ENCODE results near the gene RAMACL.

Gene RAMACL

GRCh38 chr6:166561771-166562359 lies 24.6 kb downstream of the RAMACL start:
- Histone ChIP-seq H3K36me3 (ENCODE audit: insufficient read depth, low read length) (no peaks in the 10 kb centered on the region), H2AFZ (ENCODE audit: low read length) (no peak overlapping the region), H3K79me2 (ENCODE audit: insufficient read depth, low read length) (no peaks in the 10 kb centered on the region), H3K27ac (ENCODE audit: low read depth, low read length, poor library complexity, severe bottlenecking) (no peak overlapping the region), H3K9me2 (ENCODE audit: low read depth, low read length) (no peaks in the 10 kb centered on the region), H3F3A (ENCODE audit: insufficient read depth, low read length) (no peaks in the 10 kb centered on the region), H3K4me3 (ENCODE audit: low read depth, low read length, poor library complexity, severe bottlenecking) (no peak overlapping the region), H3K27me3 (ENCODE audit: insufficient read depth, low read length) (no peaks in the 10 kb centered on the region), H4K20me1 (ENCODE audit: insufficient read depth, low read length) (no peaks in the 10 kb centered on the region), H3K4me1 (ENCODE audit: insufficient read depth, low read length, severe bottlenecking) (no peaks in the 10 kb centered on the region), H3K9me3 (ENCODE audit: low read length) (no peaks in the 10 kb centered on the region), H3K9ac (ENCODE audit: low read length) (no peak overlapping the region), H3K4me2 (ENCODE audit: low read length) (no peak overlapping the region)
- TF ChIP-seq CTCF (IDR thresholded peaks at IDR 0.05; ENCODE audit: low read length) (no peak), EZH2 (IDR thresholded peaks at IDR 0.05; ENCODE audit: borderline replicate concordance, low read length) (no peak)

GRCh38 chr6:166560222-166560621 lies 26.3 kb downstream of the RAMACL start:
- H3K27ac ChIP-seq (ENCODE audit: low read depth, low read length, poor library complexity, severe bottlenecking), result no peak overlapping the region
- no peaks in the 10 kb centered on the region for H3K9me2 ChIP-seq (ENCODE audit: low read depth, low read length)
- H3F3A ChIP-seq (ENCODE audit: insufficient read depth, low read length), result no peaks in the 10 kb centered on the region
- TF ChIP-seq CTCF (IDR thresholded peaks at IDR 0.05; ENCODE audit: low read length) (no peak), EZH2 (IDR thresholded peaks at IDR 0.05; ENCODE audit: borderline replicate concordance, low read length) (no peak)
- H3K27me3 ChIP-seq (ENCODE audit: insufficient read depth, low read length), result no peaks in the 10 kb centered on the region
- H3K4me2 ChIP-seq (ENCODE audit: low read length), result no peak overlapping the region
- H3K79me2 ChIP-seq (ENCODE audit: insufficient read depth, low read length), result no peaks in the 10 kb centered on the region
- no peak overlapping the region for H3K9ac ChIP-seq (ENCODE audit: low read length)
- H3K4me3 ChIP-seq (ENCODE audit: low read depth, low read length, poor library complexity, severe bottlenecking), result no peak overlapping the region
- no peaks in the 10 kb centered on the region for H4K20me1 ChIP-seq (ENCODE audit: insufficient read depth, low read length)
- no peaks in the 10 kb centered on the region for H3K9me3 ChIP-seq (ENCODE audit: low read length)
- no peaks in the 10 kb centered on the region for H3K4me1 ChIP-seq (ENCODE audit: insufficient read depth, low read length, severe bottlenecking)
- no peak overlapping the region for H2AFZ ChIP-seq (ENCODE audit: low read length)
- no peaks in the 10 kb centered on the region for H3K36me3 ChIP-seq (ENCODE audit: insufficient read depth, low read length)

- H3F3A ChIP-seq (ENCODE audit: insufficient read depth, low read length), result no peaks in the 10 kb centered on the region
- H3K4me2 ChIP-seq (ENCODE audit: low read length), result no peak overlapping the region
- TF ChIP-seq CTCF (IDR thresholded peaks at IDR 0.05; ENCODE audit: low read length) (no peak), EZH2 (IDR thresholded peaks at IDR 0.05; ENCODE audit: borderline replicate concordance, low read length) (no peak)
- H3K79me2 ChIP-seq (ENCODE audit: insufficient read depth, low read length), result no peaks in the 10 kb centered on the region
- H3K27me3 ChIP-seq (ENCODE audit: insufficient read depth, low read length), result no peaks in the 10 kb centered on the region
- no peaks in the 10 kb centered on the region for H3K36me3 ChIP-seq (ENCODE audit: insufficient read depth, low read length)
- H3K9ac ChIP-seq (ENCODE audit: low read length), result no peak overlapping the region
- H3K9me3 ChIP-seq (ENCODE audit: low read length), result no peaks in the 10 kb centered on the region
- H4K20me1 ChIP-seq (ENCODE audit: insufficient read depth, low read length), result no peaks in the 10 kb centered on the region
- no peak overlapping the region for H3K27ac ChIP-seq (ENCODE audit: low read depth, low read length, poor library complexity, severe bottlenecking)
- H3K4me3 ChIP-seq (ENCODE audit: low read depth, low read length, poor library complexity, severe bottlenecking), result no peak overlapping the region
- no peaks in the 10 kb centered on the region for H3K9me2 ChIP-seq (ENCODE audit: low read depth, low read length)
- no peak overlapping the region for H2AFZ ChIP-seq (ENCODE audit: low read length)
- H3K4me1 ChIP-seq (ENCODE audit: insufficient read depth, low read length, severe bottlenecking), result no peaks in the 10 kb centered on the region
These were observed 26.8 kb downstream of the RAMACL start for GRCh38 chr6:166559662-166560061.

Data from OCI-LY1 (cell line).